Glutamatergic neuron (in vitro differentiated cells): ENCODE data around the gene ABHD6. TPM values are rescaled to one million over a fixed set of nuclear protein-coding genes. Genes with fewer than 3 reads are reported as not detected.

Experiments
- DNase-seq: peaks from one replicate; pipeline ENCODE4 v3.0.0; 2022
- H3K27ac Mint-ChIP-seq: one replicate; pipeline ENCODE4 v1.8.0; 2020; ENCODE audit warnings: mild to moderate bottlenecking, mixed read lengths, inconsistent platforms; ENCODE audit not compliant: unreplicated experiment
- H3K27me3 Mint-ChIP-seq: one replicate; pipeline ENCODE4 v1.8.0; 2020; ENCODE audit warnings: mild to moderate bottlenecking, moderate library complexity, mixed read lengths, inconsistent platforms; ENCODE audit not compliant: unreplicated experiment
- H3K36me3 Mint-ChIP-seq: one replicate; pipeline ENCODE4 v1.8.0; 2020; ENCODE audit warnings: mild to moderate bottlenecking, mixed read lengths, inconsistent platforms; ENCODE audit not compliant: unreplicated experiment
- H3K4me1 Mint-ChIP-seq: one replicate; pipeline ENCODE4 v1.8.0; 2020; ENCODE audit warnings: mild to moderate bottlenecking, low read depth, mixed read lengths, inconsistent platforms; ENCODE audit not compliant: unreplicated experiment
- H3K4me3 Mint-ChIP-seq: one replicate; pipeline ENCODE4 v1.8.0; 2020; ENCODE audit warnings: mild to moderate bottlenecking, mixed read lengths, inconsistent platforms; ENCODE audit not compliant: unreplicated experiment
- H3K9me3 Mint-ChIP-seq: one replicate; pipeline ENCODE4 v1.8.0; 2020; ENCODE audit warnings: mild to moderate bottlenecking, moderate library complexity, mixed read lengths, inconsistent platforms; ENCODE audit not compliant: unreplicated experiment
- total RNA-seq: library from RNA; stranded (reverse); fragmentation: NEBNext Ultra II Directional; extraction: Animal tissue kit (Norgen Biotek cat#: 25700); gene quantifications from one replicate; pipeline ENCODE4 v1.2.1, GENCODE V29; 2021; ENCODE audit not compliant: unreplicated experiment
- TF ChIP-seq, protein P1 (sequence below): fragments of 200-600 bp; sonication (generic); IDR thresholded peaks from one replicate; pipeline ENCODE4 v1.5.0; 2021; ENCODE audit not compliant: partially characterized antibody, unreplicated experiment

The ABHD6 gene
- total RNA-seq, 1 donor from 2014 or later, result 46.0 TPM

DNA sequence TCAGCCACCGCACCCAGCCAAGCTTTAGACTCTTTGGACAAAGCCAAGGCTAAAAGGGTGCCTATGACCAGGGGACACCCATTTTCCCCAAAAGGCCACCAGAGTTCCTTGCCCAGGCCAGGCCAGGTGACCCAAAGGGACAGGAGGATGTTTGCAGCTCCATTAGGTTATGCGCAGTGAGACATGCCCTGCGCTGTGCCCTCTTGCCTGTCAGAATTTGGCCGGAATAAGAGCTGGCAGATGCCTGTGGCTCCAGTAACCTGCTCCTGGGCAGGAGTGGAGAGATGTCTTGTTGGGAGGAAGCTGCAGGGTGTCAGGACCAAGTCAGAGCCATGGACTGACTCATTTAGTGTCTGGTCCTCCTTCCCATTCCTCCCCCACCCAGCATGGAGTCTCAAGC is 47.3 kb upstream of the ABHD6 start:
- Mint-ChIP-seq H3K4me3 (no peak overlapping the region), H3K27me3 (peaks cover 4% of the 10 kb centered on the region), H3K36me3 (peaks cover 6% of the 10 kb centered on the region), H3K9me3 (peaks cover 5% of the 10 kb centered on the region), H3K4me1 (peaks cover 36% of the 10 kb centered on the region), H3K27ac (no peak overlapping the region)
- no peak for DNase-seq
- TF ChIP-seq, protein P1, sequence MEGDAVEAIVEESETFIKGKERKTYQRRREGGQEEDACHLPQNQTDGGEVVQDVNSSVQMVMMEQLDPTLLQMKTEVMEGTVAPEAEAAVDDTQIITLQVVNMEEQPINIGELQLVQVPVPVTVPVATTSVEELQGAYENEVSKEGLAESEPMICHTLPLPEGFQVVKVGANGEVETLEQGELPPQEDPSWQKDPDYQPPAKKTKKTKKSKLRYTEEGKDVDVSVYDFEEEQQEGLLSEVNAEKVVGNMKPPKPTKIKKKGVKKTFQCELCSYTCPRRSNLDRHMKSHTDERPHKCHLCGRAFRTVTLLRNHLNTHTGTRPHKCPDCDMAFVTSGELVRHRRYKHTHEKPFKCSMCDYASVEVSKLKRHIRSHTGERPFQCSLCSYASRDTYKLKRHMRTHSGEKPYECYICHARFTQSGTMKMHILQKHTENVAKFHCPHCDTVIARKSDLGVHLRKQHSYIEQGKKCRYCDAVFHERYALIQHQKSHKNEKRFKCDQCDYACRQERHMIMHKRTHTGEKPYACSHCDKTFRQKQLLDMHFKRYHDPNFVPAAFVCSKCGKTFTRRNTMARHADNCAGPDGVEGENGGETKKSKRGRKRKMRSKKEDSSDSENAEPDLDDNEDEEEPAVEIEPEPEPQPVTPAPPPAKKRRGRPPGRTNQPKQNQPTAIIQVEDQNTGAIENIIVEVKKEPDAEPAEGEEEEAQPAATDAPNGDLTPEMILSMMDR, result no peak

DNA sequence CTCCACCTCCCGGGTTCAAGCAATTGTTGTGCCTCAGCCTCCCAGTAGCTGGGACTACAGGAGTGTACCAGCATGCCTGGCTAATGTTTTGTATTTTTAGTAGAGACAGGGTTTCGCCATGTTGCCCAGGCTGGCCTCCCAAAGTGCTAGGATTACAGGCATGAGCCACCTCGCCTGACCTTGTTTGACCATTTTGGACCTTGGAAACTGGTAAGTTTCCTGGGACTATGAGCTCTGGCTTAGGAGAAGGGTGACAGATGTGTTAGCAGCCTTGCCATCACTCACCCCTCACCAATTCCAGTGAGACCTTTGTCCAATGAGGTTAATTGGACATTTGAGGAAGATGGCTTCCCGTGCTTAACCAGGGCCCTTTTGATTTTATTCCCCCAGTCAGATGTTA is 46.7 kb upstream of the ABHD6 start:
- H3K27ac Mint-ChIP-seq, result no peak overlapping the region
- peaks cover 37% of the 10 kb centered on the region for H3K4me1 Mint-ChIP-seq
- H3K36me3 Mint-ChIP-seq, result peaks cover 6% of the 10 kb centered on the region
- DNase-seq, result no peak
- H3K27me3 Mint-ChIP-seq, result peaks cover 4% of the 10 kb centered on the region
- H3K9me3 Mint-ChIP-seq, result peaks cover 5% of the 10 kb centered on the region
- peak overlapping the region; percentile 56 for H3K4me3 Mint-ChIP-seq
- TF ChIP-seq, protein P1, result no peak

DNA sequence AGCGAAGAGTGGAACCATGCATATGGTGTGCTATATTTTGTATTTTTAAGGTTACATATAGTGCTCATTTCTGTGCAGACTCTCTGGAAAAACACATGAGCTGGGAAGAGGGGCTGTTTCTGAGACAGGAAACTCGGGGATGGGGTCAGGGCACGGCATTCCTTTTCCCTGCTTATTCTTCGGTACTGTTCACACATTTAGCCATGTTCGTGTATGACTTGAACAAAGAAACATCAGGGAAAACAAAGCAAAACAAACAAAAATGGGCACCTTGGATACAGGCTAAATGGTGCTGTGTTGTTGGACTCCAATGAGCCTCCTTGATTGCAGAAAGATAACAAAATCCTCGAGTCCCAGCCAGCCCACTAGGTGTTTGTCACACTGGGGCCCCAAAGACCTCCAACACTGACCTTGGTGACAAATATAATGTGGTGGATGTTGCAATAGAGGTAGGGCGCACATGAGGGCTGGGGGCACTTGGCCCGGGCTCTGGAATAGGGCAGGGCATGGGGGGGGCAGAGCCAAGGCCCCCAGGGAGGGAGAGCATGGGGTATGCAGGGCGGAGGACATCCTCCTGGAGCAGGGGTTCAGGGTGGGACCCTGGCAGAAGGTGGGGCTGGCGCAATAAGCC is 46.1 kb upstream of the ABHD6 start:
- Mint-ChIP-seq H3K36me3 (peaks cover 6% of the 10 kb centered on the region), H3K4me1 (peaks cover 32% of the 10 kb centered on the region), H3K27ac (no peak overlapping the region), H3K4me3 (no peak overlapping the region), H3K27me3 (peaks cover 5% of the 10 kb centered on the region), H3K9me3 (peaks cover 6% of the 10 kb centered on the region)
- DNase-seq, result no peak
- TF ChIP-seq, protein P1, result no peak

DNA sequence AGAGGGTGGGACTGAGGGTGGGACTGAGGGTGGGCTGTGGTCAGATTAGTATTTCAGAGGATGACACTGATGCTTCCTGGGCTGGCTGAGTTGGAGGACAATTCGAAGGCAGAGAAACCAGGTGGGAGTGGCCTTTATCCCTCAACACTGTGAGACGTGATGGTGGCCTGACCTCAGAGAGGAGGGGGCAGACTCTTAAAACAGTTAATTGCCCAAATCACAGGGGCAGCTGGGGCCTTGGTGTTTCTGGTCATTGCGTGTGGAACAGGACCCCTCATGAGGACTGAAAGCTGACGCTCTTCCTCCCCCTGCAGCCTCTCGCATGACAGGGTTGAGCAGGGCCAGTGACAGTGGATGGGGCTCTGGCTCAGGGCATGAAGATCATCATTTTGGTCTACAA is 45.5 kb upstream of the ABHD6 start:
- peaks cover 6% of the 10 kb centered on the region for H3K27me3 Mint-ChIP-seq
- H3K4me1 Mint-ChIP-seq, result peaks cover 37% of the 10 kb centered on the region
- TF ChIP-seq, protein P1, result no peak
- H3K4me3 Mint-ChIP-seq, result no peak overlapping the region
- peaks cover 6% of the 10 kb centered on the region for H3K36me3 Mint-ChIP-seq
- DNase-seq, result no peak
- no peak overlapping the region for H3K27ac Mint-ChIP-seq
- H3K9me3 Mint-ChIP-seq, result peaks cover 9% of the 10 kb centered on the region

DNA sequence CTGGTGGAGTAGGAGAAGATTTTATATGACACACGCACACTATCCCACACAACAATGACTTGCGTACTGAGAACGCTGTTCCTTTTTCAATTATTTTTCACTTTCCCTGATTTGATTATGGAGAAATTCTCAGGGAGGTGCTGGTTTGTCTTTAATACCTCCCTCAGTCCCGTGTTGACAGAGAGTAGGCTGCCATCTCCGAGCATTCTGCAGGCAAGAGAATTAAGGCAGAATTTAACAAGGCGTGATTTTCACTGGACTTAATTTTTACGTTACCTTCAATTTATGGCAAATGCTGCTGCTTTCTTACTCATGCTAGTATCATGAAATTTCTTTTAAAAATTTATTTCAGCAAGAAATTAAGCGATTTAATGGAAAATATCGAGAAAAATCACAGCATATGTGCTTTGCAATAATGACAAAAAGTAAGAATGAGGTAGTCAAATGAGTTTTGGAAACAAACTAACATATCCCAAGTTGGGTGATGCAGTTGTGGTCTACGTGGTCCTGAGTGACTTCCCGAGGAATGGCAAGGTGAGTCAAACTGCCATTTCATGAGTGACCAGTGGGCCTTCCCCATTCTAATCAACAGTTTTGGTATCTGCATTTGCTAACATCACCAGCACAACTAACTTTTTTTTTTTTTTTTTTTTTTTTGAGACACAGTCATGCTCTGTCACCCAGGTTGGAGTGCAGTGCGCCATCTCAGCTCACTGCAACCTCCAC is 43.7 kb upstream of the ABHD6 start:
- peaks cover 9% of the 10 kb centered on the region for H3K9me3 Mint-ChIP-seq
- H3K27ac Mint-ChIP-seq, result no peak overlapping the region
- peaks cover 6% of the 10 kb centered on the region for H3K36me3 Mint-ChIP-seq
- H3K4me3 Mint-ChIP-seq, result no peak overlapping the region
- TF ChIP-seq, protein P1, result no peak
- no peak for DNase-seq
- peaks cover 31% of the 10 kb centered on the region for H3K4me1 Mint-ChIP-seq
- H3K27me3 Mint-ChIP-seq, result peaks cover 6% of the 10 kb centered on the region
